Measurements from ENCODE around the gene PHLPP1.

DNA sequence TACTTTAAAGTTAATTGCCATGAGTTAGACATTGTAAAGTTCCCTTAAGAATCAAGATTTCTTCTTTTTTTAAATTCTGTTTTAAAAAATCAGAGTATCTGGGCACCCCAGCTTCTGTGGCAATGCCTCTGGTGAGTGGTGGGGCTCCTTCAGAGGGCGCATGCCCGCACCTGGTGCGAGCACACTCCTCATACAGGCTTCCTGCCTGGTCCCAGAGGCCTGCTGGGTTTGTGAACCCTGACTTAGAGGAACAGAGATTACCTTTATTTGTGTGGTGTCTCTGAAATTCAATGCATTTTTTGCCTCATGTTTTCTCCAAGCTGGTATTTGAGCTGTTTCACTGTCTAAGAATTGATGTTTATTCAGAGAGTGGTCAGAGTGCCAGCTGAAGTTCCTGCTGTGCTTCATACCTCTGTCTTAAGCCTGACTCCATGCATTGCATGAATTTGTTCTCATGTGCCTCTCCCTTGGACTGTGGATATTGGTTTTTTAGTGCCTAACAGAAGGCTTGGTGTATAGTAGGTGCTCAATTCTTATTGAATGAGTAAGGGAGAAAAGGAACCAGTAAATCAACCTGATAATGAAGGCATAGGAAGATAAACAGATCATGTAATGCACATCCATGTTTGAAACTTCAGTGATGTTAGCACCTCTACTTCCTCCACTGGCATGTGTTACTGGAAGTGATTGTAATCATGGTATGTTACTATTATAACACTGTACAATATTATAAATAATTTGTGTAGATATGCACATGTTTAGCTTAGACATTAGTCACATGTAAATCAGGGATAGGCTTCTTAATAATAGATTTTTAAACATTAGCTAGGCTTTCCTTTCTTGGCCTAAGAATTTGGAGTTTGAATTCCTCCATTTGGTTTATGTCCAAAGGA lies 29.0 kb downstream of the PHLPP1 start:
- TF ChIP-seq, protein P1, sequence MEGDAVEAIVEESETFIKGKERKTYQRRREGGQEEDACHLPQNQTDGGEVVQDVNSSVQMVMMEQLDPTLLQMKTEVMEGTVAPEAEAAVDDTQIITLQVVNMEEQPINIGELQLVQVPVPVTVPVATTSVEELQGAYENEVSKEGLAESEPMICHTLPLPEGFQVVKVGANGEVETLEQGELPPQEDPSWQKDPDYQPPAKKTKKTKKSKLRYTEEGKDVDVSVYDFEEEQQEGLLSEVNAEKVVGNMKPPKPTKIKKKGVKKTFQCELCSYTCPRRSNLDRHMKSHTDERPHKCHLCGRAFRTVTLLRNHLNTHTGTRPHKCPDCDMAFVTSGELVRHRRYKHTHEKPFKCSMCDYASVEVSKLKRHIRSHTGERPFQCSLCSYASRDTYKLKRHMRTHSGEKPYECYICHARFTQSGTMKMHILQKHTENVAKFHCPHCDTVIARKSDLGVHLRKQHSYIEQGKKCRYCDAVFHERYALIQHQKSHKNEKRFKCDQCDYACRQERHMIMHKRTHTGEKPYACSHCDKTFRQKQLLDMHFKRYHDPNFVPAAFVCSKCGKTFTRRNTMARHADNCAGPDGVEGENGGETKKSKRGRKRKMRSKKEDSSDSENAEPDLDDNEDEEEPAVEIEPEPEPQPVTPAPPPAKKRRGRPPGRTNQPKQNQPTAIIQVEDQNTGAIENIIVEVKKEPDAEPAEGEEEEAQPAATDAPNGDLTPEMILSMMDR (IDR thresholded peaks at IDR 0.05): no peak
- TF ChIP-seq POLR2A (IDR thresholded peaks at IDR 0.05): no peak
